ENCODE results near the gene SLC50A1.

The SLC50A1 gene

GRCh38 chr1:155093911-155094621 is 41.6 kb upstream of the SLC50A1 start:
- peak; percentile 43 for TF ChIP-seq CTCF (conservative IDR thresholded peaks at IDR 0.05; ENCODE audit: control insufficient read depth, insufficient read depth, low read depth, low read length)
- DNase-seq (ENCODE audit: low read depth), result peak; percentile 49
- H3K4me3 ChIP-seq (ENCODE audit: control insufficient read depth, low read depth, low read length), result no peak overlapping the region

- no peak for TF ChIP-seq CTCF (conservative IDR thresholded peaks at IDR 0.05; ENCODE audit: control insufficient read depth, insufficient read depth, low read depth, low read length)
- no peak overlapping the region for H3K4me3 ChIP-seq (ENCODE audit: control insufficient read depth, low read depth, low read length)
- no peak for DNase-seq (ENCODE audit: low read depth)
Observed at GRCh38 chr1:155094622-155094948, 41.1 kb upstream of the SLC50A1 start.

DNA sequence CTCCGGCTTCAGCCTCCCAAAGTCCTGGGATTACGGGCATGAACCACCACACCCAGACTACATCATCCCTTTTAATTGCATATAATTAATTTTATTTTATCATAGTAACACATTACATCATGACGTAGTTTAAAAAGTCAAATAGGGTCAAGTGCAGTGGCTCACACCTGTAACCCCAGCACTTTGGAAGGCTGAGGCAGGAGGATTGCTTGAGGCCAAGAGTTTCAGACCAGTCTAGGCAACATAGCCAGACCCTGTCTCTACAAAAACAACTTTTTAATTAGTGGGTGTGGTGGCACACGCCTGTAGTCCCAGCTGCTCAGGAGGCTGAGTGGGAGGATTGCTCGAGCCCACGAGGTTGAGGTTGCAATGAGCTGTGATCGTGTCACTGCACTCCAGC is 36.3 kb upstream of the SLC50A1 start:
- TF ChIP-seq CTCF (conservative IDR thresholded peaks at IDR 0.05; ENCODE audit: control insufficient read depth, insufficient read depth, low read depth, low read length), result no peak
- no peak overlapping the region for H3K4me3 ChIP-seq (ENCODE audit: control insufficient read depth, low read depth, low read length)
- no peak for DNase-seq (ENCODE audit: low read depth)

- no peak for DNase-seq (ENCODE audit: low read depth)
- no peak for TF ChIP-seq CTCF (conservative IDR thresholded peaks at IDR 0.05; ENCODE audit: control insufficient read depth, insufficient read depth, low read depth, low read length)
- no peak overlapping the region for H3K4me3 ChIP-seq (ENCODE audit: control insufficient read depth, low read depth, low read length)
Observed at GRCh38 chr1:155103325-155103724, 32.3 kb upstream of the SLC50A1 start.

DNA sequence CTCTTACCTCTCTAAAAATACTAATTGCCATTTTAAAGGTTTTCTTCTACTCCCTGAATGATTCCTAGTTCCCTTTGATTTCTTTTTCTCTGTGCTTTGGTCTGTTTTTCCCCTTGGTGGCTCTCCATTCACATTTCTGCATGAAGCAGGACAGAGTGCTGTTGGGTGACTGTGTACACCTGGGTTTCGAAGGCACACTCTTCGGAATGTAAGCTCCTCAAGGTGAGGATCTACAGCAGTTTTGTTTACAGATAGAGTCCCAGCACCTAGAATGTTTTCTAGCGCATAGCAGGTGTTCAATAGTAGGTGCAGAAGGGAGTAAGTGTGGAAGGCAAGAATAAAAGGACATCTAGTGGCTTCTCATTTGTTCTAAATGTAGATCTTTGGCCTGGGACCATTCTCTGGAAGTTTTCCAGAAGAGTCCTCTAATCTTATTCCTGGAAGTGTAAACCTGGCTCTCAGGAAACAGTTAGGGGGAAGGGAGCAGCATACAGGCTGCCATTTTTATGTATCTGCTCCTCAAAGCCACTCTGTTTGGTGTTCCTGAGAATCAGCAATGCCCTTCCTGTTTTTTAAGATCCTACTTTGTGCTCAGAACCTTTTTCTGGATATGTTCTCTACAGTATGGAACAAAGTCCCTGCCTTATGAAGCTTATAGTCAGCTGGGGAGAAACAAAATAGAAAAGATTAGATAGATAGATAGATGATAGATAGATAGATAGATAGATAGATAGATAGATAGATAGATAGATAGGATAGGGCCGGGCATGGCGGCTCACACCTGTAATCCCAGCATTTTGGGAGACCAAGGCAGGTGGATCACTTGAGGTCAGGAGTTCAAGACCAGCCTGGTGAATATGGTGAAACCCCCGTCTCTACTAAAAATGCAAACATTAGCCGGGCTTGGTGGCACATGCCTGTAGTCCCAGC is 30.8 kb upstream of the SLC50A1 start:
- no peak overlapping the region for H3K4me3 ChIP-seq (ENCODE audit: control insufficient read depth, low read depth, low read length)
- TF ChIP-seq CTCF (conservative IDR thresholded peaks at IDR 0.05; ENCODE audit: control insufficient read depth, insufficient read depth, low read depth, low read length), result no peak
- DNase-seq (ENCODE audit: low read depth), result no peak

DNA sequence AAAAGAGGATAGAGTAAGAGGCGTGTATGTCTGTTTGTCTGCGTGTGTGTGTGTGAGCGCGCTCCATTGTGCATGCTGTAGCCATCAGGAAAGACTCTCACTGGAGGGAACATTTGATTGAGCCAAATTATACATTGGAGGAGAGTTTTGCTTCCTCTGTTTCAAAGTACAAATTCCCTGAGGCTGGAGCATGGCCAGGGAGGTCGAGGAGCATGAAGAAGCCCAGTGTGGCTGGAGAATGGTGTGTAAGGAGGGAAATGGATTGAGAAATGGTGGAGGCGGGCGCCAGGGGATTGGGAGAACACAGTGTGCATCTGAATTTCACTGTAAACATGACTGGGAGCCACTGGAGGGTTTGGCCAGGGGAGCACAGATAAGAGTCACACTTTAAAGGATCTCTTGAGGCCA is 30.0 kb upstream of the SLC50A1 start:
- no peak for TF ChIP-seq CTCF (conservative IDR thresholded peaks at IDR 0.05; ENCODE audit: control insufficient read depth, insufficient read depth, low read depth, low read length)
- DNase-seq (ENCODE audit: low read depth), result peak; percentile 25
- H3K4me3 ChIP-seq (ENCODE audit: control insufficient read depth, low read depth, low read length), result no peak overlapping the region
